HepG2 (cell line): ENCODE measurements around the gene TELO2. TPM values are rescaled to one million over a fixed set of nuclear protein-coding genes. Genes with fewer than 3 reads are reported as not detected.

Source experiments
- ATAC-seq: fragments of 200-7000 bp; cut with Tn5 transposase; 3 replicates; pipeline ENCODE4 v1.9.1; 2020; ENCODE audit warnings: mild to moderate bottlenecking, moderate library complexity
- BruUV-seq: library from RNA; stranded (reverse); fragments of 400-500 nt; replicated peaks from 2 replicates; lab custom pipeline; 2021; lab: Mats Ljungman, UMichigan
- CTCF ChIA-PET: fragments of 300-600 bp; formaldehyde crosslinking; extraction: SDS; loops from one replicate; lab custom pipeline; 2021; ENCODE audit warnings: low total read pairs, inconsistent platforms, low intra/inter-chr PET ratio; lab: Yijun Ruan, JAX
- POLR2A ChIA-PET: fragments of 350-600 bp; sonication (Branson Sonifier 250); formaldehyde crosslinking; loops from one replicate; lab custom pipeline; 2020; ENCODE audit warnings: antibody characterized with exemption, inconsistent platforms; lab: Yijun Ruan, JAX
- DNase-seq: peaks from one replicate; pipeline ENCODE4 v3.0.0-alpha.2; 2015; ENCODE audit warnings: low spot score
- FAIRE-seq: peaks from 3 replicates; lab custom pipeline; 2011; peaks lifted over from hg19 to GRCh38; lab: Jason Lieb, UNC
- H2AFZ ChIP-seq: one replicate; pipeline ENCODE4 v1.6.1; 2011; ENCODE audit warnings: low read length, inconsistent platforms
- H3K27ac ChIP-seq: fragments of 300-600 bp; 3 replicates; pipeline ENCODE4 v1.8.0; 2011; ENCODE audit warnings: mixed run types, mild to moderate bottlenecking, mixed read lengths, low read length, inconsistent platforms; ENCODE audit not compliant: insufficient read depth; ENCODE audit errors: extremely low read length
- H3K27me3 ChIP-seq, 2 experiments: fragments of 200-600 bp in 1 of 2; 2 replicates in 1 of 2; 3 replicates in 1 of 2; pipeline versions ENCODE4 v1.6.0 to v1.8.0; 2011; ENCODE audit warnings: low read length in 2 of 2, mild to moderate bottlenecking in 2 of 2, moderate library complexity in 2 of 2, inconsistent platforms in 1 of 2; ENCODE audit not compliant: insufficient read depth in 2 of 2, control insufficient read depth in 1 of 2
- H3K36me3 ChIP-seq, 2 experiments: fragments of 200-600 bp in 1 of 2; replicated peaks in 1 of 2; 2 replicates in 1 of 2; 3 replicates in 1 of 2; pipeline versions ENCODE4 v1.5.1 to v1.8.0; 2011; ENCODE audit warnings: low read length in 2 of 2, inconsistent platforms in 1 of 2; ENCODE audit not compliant: insufficient read depth in 2 of 2, control insufficient read depth in 1 of 2
- H3K4me1 ChIP-seq: 2 replicates; pipeline ENCODE4 v1.5.1; 2012; ENCODE audit warnings: low read length, inconsistent platforms; ENCODE audit not compliant: insufficient read depth
- H3K4me2 ChIP-seq: 2 replicates; pipeline ENCODE4 v1.6.0; 2011; ENCODE audit warnings: low read depth, low read length, inconsistent platforms
- H3K4me3 ChIP-seq, 3 experiments: fragments of 200-600 bp in 1 of 3; sonication (generic), shearing (Covaris generic) in 1 of 3; replicated peaks in 1 of 3; 2 replicates each; pipeline ENCODE4 v1.5.1; 2011 to 2016; ENCODE audit warnings: low read length in 3 of 3, inconsistent platforms in 2 of 3, low read depth in 2 of 3, mild to moderate bottlenecking in 2 of 3, control low read depth in 1 of 3, mixed read lengths in 1 of 3; ENCODE audit not compliant: insufficient read depth in 1 of 3
- H3K79me2 ChIP-seq: one replicate; pipeline ENCODE4 v1.6.1; 2011; ENCODE audit warnings: low read length, inconsistent platforms; ENCODE audit not compliant: insufficient read depth
- H3K9ac ChIP-seq: 2 replicates; pipeline ENCODE4 v1.6.0; 2011; ENCODE audit warnings: mild to moderate bottlenecking, low read depth, low read length, inconsistent platforms; ENCODE audit not compliant: insufficient read depth
- H3K9me3 ChIP-seq: 2 replicates; pipeline ENCODE4 v1.5.1; 2012; ENCODE audit warnings: mild to moderate bottlenecking, low read length
- H4K20me1 ChIP-seq: 2 replicates; pipeline ENCODE4 v1.6.0; 2011; ENCODE audit warnings: inconsistent platforms, mild to moderate bottlenecking, low read length, moderate library complexity; ENCODE audit not compliant: insufficient read depth
- BRF2 ChIP-seq: sonication (generic); formaldehyde crosslinking; IDR thresholded peaks from 2 replicates; pipeline ENCODE4 v1.8.1; 2022; ENCODE audit warnings: mild to moderate bottlenecking, missing genetic modification reagents
- ERF ChIP-seq: IDR thresholded peaks from 2 replicates; pipeline ENCODE4 v1.6.1; 2018; ENCODE audit warnings: missing biosample characterization, missing genetic modification reagents
- MBNL3 ChIP-seq: fragments of 250-450 bp; sonication (Bioruptor Pico); conservative IDR thresholded peaks from 2 replicates; pipeline ENCODE4 v1.8.0; 2022; ENCODE audit warnings: mild to moderate bottlenecking, inconsistent platforms
- NBN ChIP-seq: fragments of 450-650 bp; conservative IDR thresholded peaks from 2 replicates; pipeline ENCODE4 v1.6.1; 2017
- SIX4 ChIP-seq: sonication (generic); formaldehyde crosslinking; IDR thresholded peaks from 2 replicates; pipeline ENCODE4 v1.4.0; 2020; ENCODE audit warnings: missing genetic modification reagents
- ZBTB33 ChIP-seq: sonication (generic); formaldehyde crosslinking; IDR thresholded peaks from 2 replicates; pipeline ENCODE4 v1.4.0; 2020; ENCODE audit warnings: missing genetic modification reagents
- ZNF10 ChIP-seq: sonication (generic); formaldehyde crosslinking; IDR thresholded peaks from 2 replicates; pipeline ENCODE4 v1.4.0; 2020; ENCODE audit warnings: mild to moderate bottlenecking, low read depth, missing genetic modification reagents, borderline replicate concordance
- ZNF124 ChIP-seq: sonication (generic); formaldehyde crosslinking; IDR thresholded peaks from 2 replicates; pipeline ENCODE4 v1.4.0; 2020; ENCODE audit warnings: missing genetic modification reagents
- ZNF138 ChIP-seq: sonication (generic); formaldehyde crosslinking; IDR thresholded peaks from 2 replicates; pipeline ENCODE4 v1.5.0; 2020; ENCODE audit warnings: mild to moderate bottlenecking, low read depth, missing genetic modification reagents
- ZNF230 ChIP-seq: sonication (generic); formaldehyde crosslinking; IDR thresholded peaks from 2 replicates; pipeline ENCODE4 v1.4.0; 2020; ENCODE audit warnings: mild to moderate bottlenecking, missing genetic modification reagents
- ZNF503 ChIP-seq: sonication (generic); formaldehyde crosslinking; IDR thresholded peaks from 2 replicates; pipeline ENCODE4 v1.4.0; 2020; ENCODE audit warnings: missing genetic modification reagents
- WGBS: methylation state at CpG from one replicate; pipeline ENCODE4 v1.1.6; 2017; ENCODE audit warnings: low lambda C conversion rate; 5-methylcytosine and 5-hydroxymethylcytosine counted together
- in situ Hi-C: cut with HindIII; loops from 2 replicates; pipeline ENCODE4 v1.10.0; 2017; ENCODE audit warnings: low pct_unique_long_range_greater_than_20kb; ENCODE audit not compliant: extremely low pct_ligation_motif_present
- intact Hi-C: fragments of 100-400 bp; cut with micrococcal nuclease; formaldehyde crosslinking; loops from one replicate; pipeline ENCODE4 v1.10.0; 2022; ENCODE audit not compliant: unreplicated experiment
- polyA plus RNA-seq, 8 experiments: library from polyadenylated mRNA; depleted of rRNA in 3 of 8; stranded (reverse) in 7 of 8; unstranded in 1 of 8; fragments of >200 nt; fragmentation: Illumina TruSeq in 4 of 8; extraction: Trizol in 4 of 8; gene quantifications; 2 replicates each; pipeline versions ENCODE4 v1.2.1 to v1.2.3, GENCODE V29; 2011 to 2016; ENCODE audit warnings: low read depth in 4 of 8, missing spikeins in 1 of 8, mixed read lengths in 1 of 8; ENCODE audit not compliant: insufficient read depth in 1 of 8
- total RNA-seq, 5 experiments: library from RNA; depleted of rRNA; stranded (reverse); fragments of >200 nt; fragmentation: Illumina TruSeq; extraction: Trizol; gene quantifications; 2 replicates each; pipeline ENCODE4 v1.2.3, GENCODE V29; 2016; ENCODE audit warnings: low read depth in 1 of 5

The TELO2 gene
- total and polyA plus RNA-seq, 2 of the 13 experiments (the other 11 are each of a cell fraction or from before 2014, with no cell fraction given) = 10.1 to 17.9 TPM

GRCh38 chr16:1524366-1524765, 31.2 kb downstream of the TELO2 start:
- TF ChIP-seq ZNF503 (CRISPR knock-in tag) = no peak
- TF ChIP-seq BRF2 = no peak
- TF ChIP-seq ZBTB33 = no peak
- no peak for TF ChIP-seq ZNF138
- TF ChIP-seq ERF (CRISPR knock-in tag) = no peak
- no peak for TF ChIP-seq NBN
- no peak for TF ChIP-seq ZNF124 (CRISPR knock-in tag)
- no peak for TF ChIP-seq ZNF230 (CRISPR knock-in tag)
- no peak for TF ChIP-seq ZNF10 (CRISPR knock-in tag)
- no peak for TF ChIP-seq SIX4
- no peak for TF ChIP-seq MBNL3 (CRISPR knock-in tag)
- FAIRE-seq (no peak), DNase-seq (no peak), ATAC-seq (no peak)
- in situ Hi-C loops (no loop called here), intact Hi-C loops (no loop called here)
- no peaks in the 10 kb centered on the region for H4K20me1 ChIP-seq
- H2AFZ ChIP-seq = no peak overlapping the region
- no TSS peak for BruUV-seq
- H3K4me3 ChIP-seq = no peak overlapping the region
- no peak overlapping the region for H3K27ac ChIP-seq
- no peak overlapping the region for H3K4me2 ChIP-seq
- 89% methylated on average over 13 of the region's 26 CpGs for whole genome bisulfite sequencing
- CTCF ChIA-PET = no interaction called here
- no peaks in the 10 kb centered on the region for H3K79me2 ChIP-seq
- H3K9me3 ChIP-seq = no peaks in the 10 kb centered on the region
- H3K9ac ChIP-seq = no peak overlapping the region
- no peaks in the 10 kb centered on the region; a peak in 1 of 5 replicates for H3K36me3 ChIP-seq
- no peaks in the 10 kb centered on the region for H3K27me3 ChIP-seq
- peaks cover 12% of the 10 kb centered on the region for H3K4me1 ChIP-seq
- POLR2A ChIA-PET = no interaction called here
